ENCODE results near the gene PPM1H. TPM values are rescaled to one million over a fixed set of nuclear protein-coding genes. Genes with fewer than 3 reads are reported as not detected.
"Not testable (repeated sequence)": the region's sequence is repeated elsewhere in the genome, so short reads cannot be mapped to it uniquely, and the experiment has no call there.

The PPM1H gene
- total RNA-seq, 1 experiment from 2014 or later, result 33.3 TPM

- in situ Hi-C loops (cut with HindIII; ENCODE audit: low pct_unique_long_range_greater_than_20kb, low sequenced_read_pairs), result no loop called here
- no peak for DNase-seq (ENCODE audit: low read depth)
These were observed 263.8 kb downstream of the PPM1H start for GRCh38 chr12:62670986-62671720.

GRCh38 chr12:62668782-62669181 lies 266.2 kb downstream of the PPM1H start:
- no peak for DNase-seq (ENCODE audit: low read depth)
- in situ Hi-C loops (cut with HindIII; ENCODE audit: low pct_unique_long_range_greater_than_20kb, low sequenced_read_pairs), result no loop called here

- DNase-seq (ENCODE audit: low read depth); in situ Hi-C loops (cut with HindIII; ENCODE audit: low pct_unique_long_range_greater_than_20kb, low sequenced_read_pairs): not testable (repeated sequence)
These were observed 270.0 kb downstream of the PPM1H start for GRCh38 chr12:62664951-62665350.

GRCh38 chr12:62660756-62661155 lies 274.2 kb downstream of the PPM1H start:
- DNase-seq (ENCODE audit: low read depth), result peak; percentile 12
- in situ Hi-C loops (cut with HindIII; ENCODE audit: low pct_unique_long_range_greater_than_20kb, low sequenced_read_pairs), result no loop called here

GRCh38 chr12:62659453-62660295 lies 275.3 kb downstream of the PPM1H start:
- no peak for DNase-seq (ENCODE audit: low read depth)
- in situ Hi-C loops (cut with HindIII; ENCODE audit: low pct_unique_long_range_greater_than_20kb, low sequenced_read_pairs), result no loop called here

- in situ Hi-C loops (cut with HindIII; ENCODE audit: low pct_unique_long_range_greater_than_20kb, low sequenced_read_pairs), result no loop called here
- no peak for DNase-seq (ENCODE audit: low read depth)
These were observed 276.0 kb downstream of the PPM1H start for GRCh38 chr12:62658910-62659309.

- DNase-seq (ENCODE audit: low read depth), result no peak
- in situ Hi-C loops (cut with HindIII; ENCODE audit: low pct_unique_long_range_greater_than_20kb, low sequenced_read_pairs), result no loop called here
These were observed 277.7 kb downstream of the PPM1H start for GRCh38 chr12:62657363-62657632.

- DNase-seq (ENCODE audit: low read depth), result no peak
- in situ Hi-C loops (cut with HindIII; ENCODE audit: low pct_unique_long_range_greater_than_20kb, low sequenced_read_pairs), result no loop called here
These were observed 278.2 kb downstream of the PPM1H start for GRCh38 chr12:62656591-62657362.

GRCh38 chr12:62655666-62656151 lies 279.2 kb downstream of the PPM1H start:
- DNase-seq (ENCODE audit: low read depth), result no peak
- in situ Hi-C loops (cut with HindIII; ENCODE audit: low pct_unique_long_range_greater_than_20kb, low sequenced_read_pairs), result no loop called here

GRCh38 chr12:62654326-62655241 lies 280.4 kb downstream of the PPM1H start:
- DNase-seq (ENCODE audit: low read depth), result no peak
- in situ Hi-C loops (cut with HindIII; ENCODE audit: low pct_unique_long_range_greater_than_20kb, low sequenced_read_pairs), result no loop called here

- in situ Hi-C loops (cut with HindIII; ENCODE audit: low pct_unique_long_range_greater_than_20kb, low sequenced_read_pairs), result no loop called here
These were observed 281.2 kb downstream of the PPM1H start for GRCh38 chr12:62653740-62654139.

GRCh38 chr12:62653304-62653703 lies 281.6 kb downstream of the PPM1H start:
- in situ Hi-C loops (cut with HindIII; ENCODE audit: low pct_unique_long_range_greater_than_20kb, low sequenced_read_pairs), result no loop called here
- DNase-seq (ENCODE audit: low read depth), result no peak

More at GRCh38 chr12:62653740-62654139, 281.2 kb downstream of the PPM1H start:
- DNase-seq (ENCODE audit: low read depth), result no peak

GRCh38 chr12:62651138-62651537 lies 283.8 kb downstream of the PPM1H start:
- in situ Hi-C loops (cut with HindIII; ENCODE audit: low pct_unique_long_range_greater_than_20kb, low sequenced_read_pairs), result no loop called here
- DNase-seq (ENCODE audit: low read depth), result no peak

GRCh38 chr12:62649412-62650138 lies 285.4 kb downstream of the PPM1H start:
- in situ Hi-C loops (cut with HindIII; ENCODE audit: low pct_unique_long_range_greater_than_20kb, low sequenced_read_pairs), result no loop called here
- DNase-seq (ENCODE audit: low read depth), result no peak

GRCh38 chr12:62647586-62647985 lies 287.4 kb downstream of the PPM1H start:
- no peak for DNase-seq (ENCODE audit: low read depth)
- in situ Hi-C loops (cut with HindIII; ENCODE audit: low pct_unique_long_range_greater_than_20kb, low sequenced_read_pairs), result no loop called here

- DNase-seq (ENCODE audit: low read depth), result no peak
- in situ Hi-C loops (cut with HindIII; ENCODE audit: low pct_unique_long_range_greater_than_20kb, low sequenced_read_pairs), result no loop called here
These were observed 288.4 kb downstream of the PPM1H start for GRCh38 chr12:62646566-62646965.

- in situ Hi-C loops (cut with HindIII; ENCODE audit: low pct_unique_long_range_greater_than_20kb, low sequenced_read_pairs), result no loop called here
These were observed 291.5 kb downstream of the PPM1H start for GRCh38 chr12:62643486-62643885.

More at GRCh38 chr12:62643486-62643885, 291.5 kb downstream of the PPM1H start:
- no peak for DNase-seq (ENCODE audit: low read depth)

Measured in Caki2 (cell line).